ENCODE measurements around the gene RMND5B. TPM values are rescaled to one million over a fixed set of nuclear protein-coding genes. Genes with fewer than 3 reads are reported as not detected.
A peak's percentile ranks its signal among the peaks of the same experiment; 100 is the strongest.

RMND5B gene
- total and polyA plus RNA-seq, 3 donors from 2014 or later = 73.0 to 181 (median 102) TPM

- 0 to 1% methylated on average over 30 to 68 of the region's 68 CpGs for WGBS, 2 donors
- intact Hi-C loops (cut with DNase I; ENCODE audit: low total_unique reads) = no loop called here
- DNase-seq = peak; percentile 99
- Histone ChIP-seq H3K4me3 (peak within 1 kb of the TSS; percentile 79 to 81), H3K36me3 (ENCODE audit: low read depth, missing control alignments) (no peaks in the 10 kb centered on the region), H3K4me1 (peaks cover 11% of the 10 kb centered on the region), H3K9me3 (no peaks in the 10 kb centered on the region), H3K27ac (peak within 1 kb of the TSS; percentile 32 to 60), H3K27me3 (no peaks in the 10 kb centered on the region)
- no peak for TF ChIP-seq CTCF (IDR thresholded peaks at IDR 0.05)
- TF ChIP-seq POLR2A (IDR thresholded peaks at IDR 0.05) = no peak
Measured at GRCh38 chr5:178153530-178154340, 22.9 kb downstream of the RMND5B start, which contains the start of gene NHP2. TSS of gene NHP2 (minus strand) at chr5:178153885. CDS start at chr5:178153817, 68 bp downstream.

GRCh38 chr5:178155065-178155464, 24.3 kb downstream of the RMND5B start:
- H3K27ac ChIP-seq = no peak overlapping the region
- no peaks in the 10 kb centered on the region for H3K36me3 ChIP-seq (ENCODE audit: low read depth, missing control alignments)
- 45 to 65% methylated on average over 8 of the region's 8 CpGs for WGBS, 2 donors
- intact Hi-C loops (cut with DNase I; ENCODE audit: low total_unique reads) = no loop called here
- peak overlapping the region in 1 of 2 donors; percentile 81 for H3K4me3 ChIP-seq
- H3K4me1 ChIP-seq = peaks cover 11% of the 10 kb centered on the region
- no peaks in the 10 kb centered on the region for H3K27me3 ChIP-seq
- no peaks in the 10 kb centered on the region for H3K9me3 ChIP-seq
- TF ChIP-seq POLR2A (IDR thresholded peaks at IDR 0.05) (no peak), CTCF (IDR thresholded peaks at IDR 0.05) (no peak)
- no peak for DNase-seq

GRCh38 chr5:178160176-178160575, 29.4 kb downstream of the RMND5B start:
- Histone ChIP-seq H3K27me3 (no peaks in the 10 kb centered on the region), H3K9me3 (no peaks in the 10 kb centered on the region), H3K4me3 (no peak overlapping the region), H3K27ac (no peak overlapping the region), H3K36me3 (ENCODE audit: low read depth, missing control alignments) (no peaks in the 10 kb centered on the region), H3K4me1 (peaks cover 7% of the 10 kb centered on the region)
- WGBS, 2 donors = 79 to 91% methylated on average over 4 to 5 of the region's 5 CpGs
- TF ChIP-seq CTCF (IDR thresholded peaks at IDR 0.05) (no peak), POLR2A (IDR thresholded peaks at IDR 0.05) (no peak)
- no peak for DNase-seq
- intact Hi-C loops (cut with DNase I; ENCODE audit: low total_unique reads) = loop anchor here (5.0 kb wide), 1 partner anchor 83 kb away; no protein-coding TSS in a partner anchor

GRCh38 chr5:178162481-178162880, 31.7 kb downstream of the RMND5B start:
- 85 to 87% methylated on average over 9 of the region's 9 CpGs for WGBS, 2 donors
- no peak overlapping the region for H3K4me3 ChIP-seq
- no peak overlapping the region for H3K27ac ChIP-seq
- peaks cover 7% of the 10 kb centered on the region for H3K4me1 ChIP-seq
- DNase-seq = no peak
- no peaks in the 10 kb centered on the region for H3K9me3 ChIP-seq
- H3K36me3 ChIP-seq (ENCODE audit: low read depth, missing control alignments) = no peaks in the 10 kb centered on the region
- TF ChIP-seq POLR2A (IDR thresholded peaks at IDR 0.05) (no peak), CTCF (IDR thresholded peaks at IDR 0.05) (no peak)
- intact Hi-C loops (cut with DNase I; ENCODE audit: low total_unique reads) = loop anchor here (5.0 kb wide), 1 partner anchor 85 kb away; no protein-coding TSS in a partner anchor
- H3K27me3 ChIP-seq = no peaks in the 10 kb centered on the region
